ENCODE results near the gene MAP3K12. TPM values are rescaled to one million over a fixed set of nuclear protein-coding genes. Genes with fewer than 3 reads are reported as not detected.

MAP3K12 gene
- total and polyA plus RNA-seq, 2 of the 8 experiments (the other 6 are each of a cell fraction or from before 2014, with no cell fraction given) = 23.4 to 42.7 TPM

GRCh38 chr12:53543539-53543938 lies 44.3 kb upstream of the MAP3K12 start (continued):
- TF ChIP-seq ASH2L (IDR thresholded peaks at IDR 0.05; ENCODE audit: low read length) = no peak
